Endothelial cell of umbilical vein (primary cell): ENCODE measurements around the gene HBP1.

ENCODE experiments used
- EZH2 ChIP-seq: IDR thresholded peaks from 2 replicates; pipeline ENCODE4 v1.6.1; 2012; ENCODE audit warnings: borderline replicate concordance, low read depth, mild to moderate bottlenecking, moderate library complexity, low read length, inconsistent platforms; ENCODE audit not compliant: severe bottlenecking
- JUN ChIP-seq: IDR thresholded peaks from 2 replicates; pipeline ENCODE4 v1.6.1; 2011; ENCODE audit warnings: borderline replicate concordance, low read depth; ENCODE audit not compliant: insufficient read length, insufficient read depth
- POLR2A ChIP-seq: IDR thresholded peaks from 2 replicates; pipeline ENCODE4 v1.6.1; 2012; ENCODE audit warnings: low read depth, mild to moderate bottlenecking, control low read depth, low read length
- POLR2AphosphoS5 ChIP-seq: IDR thresholded peaks from 2 replicates; pipeline ENCODE4 v1.6.1; 2012; ENCODE audit warnings: low read depth, mild to moderate bottlenecking, control low read depth, low read length, moderate library complexity; ENCODE audit not compliant: insufficient read depth
- TF ChIP-seq, protein P1 (sequence below), 2 donors: IDR thresholded peaks; 1 replicate in 1 of 2; 2 replicates in 1 of 2; pipeline ENCODE4 v1.5.1; 2011; ENCODE audit warnings: low read length in 2 of 2, mild to moderate bottlenecking in 2 of 2, moderate library complexity in 2 of 2, control low read depth in 1 of 2, inconsistent platforms in 1 of 2, low read depth in 1 of 2; ENCODE audit not compliant: insufficient read depth in 1 of 2; ENCODE audit errors: extremely low read depth in 1 of 2
- TF ChIP-seq, protein P2 (sequence below): IDR thresholded peaks from 2 replicates; pipeline ENCODE4 v1.6.1; 2011; ENCODE audit not compliant: insufficient read depth, insufficient read length

GRCh38 chr7:107122486-107122911 lies 46.3 kb upstream of the HBP1 start:
- TF ChIP-seq POLR2AphosphoS5 (no peak), POLR2A (no peak), EZH2 (no peak), JUN (no peak)
- TF ChIP-seq, protein P1, sequence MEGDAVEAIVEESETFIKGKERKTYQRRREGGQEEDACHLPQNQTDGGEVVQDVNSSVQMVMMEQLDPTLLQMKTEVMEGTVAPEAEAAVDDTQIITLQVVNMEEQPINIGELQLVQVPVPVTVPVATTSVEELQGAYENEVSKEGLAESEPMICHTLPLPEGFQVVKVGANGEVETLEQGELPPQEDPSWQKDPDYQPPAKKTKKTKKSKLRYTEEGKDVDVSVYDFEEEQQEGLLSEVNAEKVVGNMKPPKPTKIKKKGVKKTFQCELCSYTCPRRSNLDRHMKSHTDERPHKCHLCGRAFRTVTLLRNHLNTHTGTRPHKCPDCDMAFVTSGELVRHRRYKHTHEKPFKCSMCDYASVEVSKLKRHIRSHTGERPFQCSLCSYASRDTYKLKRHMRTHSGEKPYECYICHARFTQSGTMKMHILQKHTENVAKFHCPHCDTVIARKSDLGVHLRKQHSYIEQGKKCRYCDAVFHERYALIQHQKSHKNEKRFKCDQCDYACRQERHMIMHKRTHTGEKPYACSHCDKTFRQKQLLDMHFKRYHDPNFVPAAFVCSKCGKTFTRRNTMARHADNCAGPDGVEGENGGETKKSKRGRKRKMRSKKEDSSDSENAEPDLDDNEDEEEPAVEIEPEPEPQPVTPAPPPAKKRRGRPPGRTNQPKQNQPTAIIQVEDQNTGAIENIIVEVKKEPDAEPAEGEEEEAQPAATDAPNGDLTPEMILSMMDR (IDR thresholded peaks at IDR 0.05; ENCODE audit: extremely low read depth in 1 of 2, insufficient read depth in 1 of 2, low read depth in 1 of 2, low read length in 2 of 2): no peak
- TF ChIP-seq, protein P2, sequence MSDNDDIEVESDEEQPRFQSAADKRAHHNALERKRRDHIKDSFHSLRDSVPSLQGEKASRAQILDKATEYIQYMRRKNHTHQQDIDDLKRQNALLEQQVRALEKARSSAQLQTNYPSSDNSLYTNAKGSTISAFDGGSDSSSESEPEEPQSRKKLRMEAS: no peak
